ENCODE results near the gene TMEM132A.
"Not testable (repeated sequence)": the region's sequence is repeated elsewhere in the genome, so short reads cannot be mapped to it uniquely, and the experiment has no call there.

TMEM132A gene

DNA sequence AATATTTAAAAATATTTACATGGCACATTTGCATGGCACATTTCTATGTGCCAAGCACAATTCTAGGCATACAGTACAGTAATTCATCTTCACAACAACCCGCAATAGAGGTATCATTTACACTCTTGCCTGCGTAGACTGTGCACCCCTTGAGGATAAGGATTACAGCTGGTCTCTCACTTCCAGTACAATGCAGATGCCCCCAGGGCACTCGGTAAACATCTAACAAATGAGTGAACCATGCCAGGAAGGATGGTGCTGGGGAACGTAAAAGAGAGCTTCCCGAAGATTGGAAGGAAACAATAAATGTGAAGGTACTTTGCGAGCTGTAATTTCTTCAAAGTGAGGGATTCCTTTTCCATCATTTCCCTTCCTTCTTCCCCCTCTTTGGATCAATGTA lies 19.2 kb upstream of the TMEM132A start:
- DNase-seq: no peak
- intact Hi-C loops (cut with DNase I): loop anchor here (5.0 kb wide), 1 partner anchor 257 kb away; the partner anchor contains the start of gene VPS37C

DNA sequence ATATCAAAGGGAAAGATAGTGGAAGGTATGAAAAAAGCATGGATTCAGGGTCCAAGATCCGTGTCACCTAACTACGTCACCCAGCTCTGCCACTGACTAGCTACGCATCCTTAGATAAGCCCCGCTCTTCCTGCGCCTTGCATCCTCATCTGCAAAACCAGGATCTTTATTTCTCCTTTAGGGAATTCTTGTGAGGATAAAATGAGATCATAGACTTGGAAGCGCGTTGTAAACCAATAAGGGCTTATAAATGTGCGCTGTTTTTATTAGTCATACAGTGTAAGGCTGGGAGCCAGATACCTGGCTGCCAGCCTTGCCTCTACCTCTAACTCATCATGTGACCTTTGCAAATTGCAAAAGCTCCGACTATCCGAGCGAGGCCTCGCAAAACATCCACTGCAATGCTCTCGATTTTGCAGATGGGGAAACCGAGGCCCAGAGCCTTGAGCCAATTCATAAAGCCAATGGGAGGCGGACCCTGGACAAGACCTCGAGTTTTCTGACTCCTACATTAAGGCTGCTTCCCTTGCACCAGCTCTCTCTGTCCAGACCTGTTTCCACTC lies 18.6 kb upstream of the TMEM132A start:
- intact Hi-C loops (cut with DNase I): loop anchor here (5.0 kb wide), 1 partner anchor 257 kb away; the partner anchor contains the start of gene VPS37C
- DNase-seq: peak in 1 of 10 donors; percentile 73

DNA sequence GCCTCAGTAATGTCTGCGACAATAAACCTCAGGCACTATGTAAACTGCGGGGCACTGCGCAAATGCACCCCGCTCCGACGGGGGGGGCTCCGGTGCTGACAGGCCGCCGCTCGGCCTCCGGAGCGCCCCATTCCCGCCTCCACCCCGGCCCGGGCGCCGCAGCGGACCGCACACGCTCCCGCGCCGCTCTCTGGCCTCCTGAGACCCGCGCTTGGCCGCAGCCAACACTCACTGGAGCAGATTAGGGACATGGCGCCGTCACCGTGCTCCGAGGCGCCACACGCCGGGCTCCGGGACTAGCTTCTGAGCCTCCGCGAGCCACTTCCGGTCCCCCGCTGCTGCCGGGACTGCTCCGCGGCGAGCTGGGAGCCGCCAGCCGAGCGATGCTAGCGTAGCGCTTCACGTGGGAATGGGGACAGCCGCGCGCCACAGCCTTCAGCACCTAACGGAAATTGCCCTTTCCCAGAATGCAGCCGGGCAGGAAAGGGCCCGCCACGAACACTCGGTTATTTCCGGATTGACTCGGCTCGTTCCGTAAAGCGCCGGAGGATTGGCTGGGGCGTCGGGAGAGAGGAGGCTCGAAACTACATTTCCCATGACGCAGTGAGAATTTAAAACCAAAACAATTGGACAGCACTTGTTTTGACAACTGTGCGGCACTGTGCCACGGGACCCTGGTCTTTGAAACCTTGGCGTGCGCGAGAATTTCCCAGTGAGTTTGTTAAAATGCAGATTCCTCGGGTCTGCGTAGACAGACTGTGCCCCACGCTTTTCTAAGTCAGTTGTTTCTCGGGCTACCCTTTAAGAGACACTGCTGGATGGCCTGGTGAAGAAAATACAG lies 17.9 kb upstream of the TMEM132A start, which contains the start of gene PRPF19:
PRPF19 (minus strand) TSS at position 454 of the 841 bp plus-strand sequence; CDS start at position 251, 203 bp downstream.
- intact Hi-C loops (cut with DNase I): loop anchor here (5.0 kb wide), 1 partner anchor 256 kb away; the partner anchor contains the start of gene VPS37C
- DNase-seq: peak; percentile 93 to 99 (median 98)

DNA sequence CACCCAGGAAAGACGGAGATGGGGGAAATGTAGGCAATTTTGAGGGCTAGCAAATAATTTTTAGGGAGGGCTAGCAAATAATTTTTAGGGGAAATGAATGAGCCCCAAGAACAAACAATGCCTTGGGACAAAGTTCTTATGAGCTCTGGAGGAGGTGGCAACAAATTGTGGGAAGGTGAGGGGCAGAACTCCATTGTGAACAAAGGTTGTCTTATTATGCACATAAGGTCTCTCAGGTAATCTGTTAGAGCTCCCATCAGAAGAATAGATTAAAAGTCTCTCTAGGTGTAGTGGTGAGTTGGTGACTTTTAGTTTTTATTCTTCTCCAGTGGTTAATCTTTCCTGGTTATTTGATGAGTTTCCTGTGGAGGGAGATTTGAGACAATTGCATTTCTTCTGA lies 15.5 kb upstream of the TMEM132A start:
- intact Hi-C loops (cut with DNase I): loop anchor here (5.0 kb wide), 1 partner anchor 253 kb away; the partner anchor contains the start of gene VPS37C
- no peak for DNase-seq

- not testable (repeated sequence) for DNase-seq
- intact Hi-C loops (cut with DNase I): loop anchor here (5.0 kb wide), 1 partner anchor 253 kb away; the partner anchor contains the start of gene VPS37C
These were observed 14.5 kb upstream of the TMEM132A start for GRCh38 chr11:60909680-60910280.

DNA sequence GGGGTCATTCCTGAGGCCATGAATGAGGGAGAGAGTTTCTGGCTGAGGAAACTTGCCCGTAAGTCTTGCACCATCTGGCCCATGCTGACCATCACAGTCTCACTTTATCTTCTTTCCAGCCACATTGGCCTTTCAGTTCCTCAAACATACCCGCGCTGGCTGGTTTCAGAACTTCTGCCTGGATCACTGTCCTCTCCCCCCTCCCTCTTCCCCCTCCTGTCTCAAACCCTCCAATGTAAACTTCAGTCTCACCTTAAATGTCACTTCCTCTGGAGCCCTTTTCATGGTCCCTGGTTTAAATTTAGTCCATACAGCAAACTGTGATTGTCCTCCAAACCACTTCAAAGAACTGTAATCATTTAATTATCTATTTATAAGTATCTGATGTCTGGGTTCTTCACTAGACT lies 14.0 kb upstream of the TMEM132A start:
- intact Hi-C loops (cut with DNase I): no loop called here
- DNase-seq: no peak

- intact Hi-C loops (cut with DNase I): no loop called here
- no peak for DNase-seq
These were observed 13.4 kb upstream of the TMEM132A start for GRCh38 chr11:60910711-60911380.

DNA sequence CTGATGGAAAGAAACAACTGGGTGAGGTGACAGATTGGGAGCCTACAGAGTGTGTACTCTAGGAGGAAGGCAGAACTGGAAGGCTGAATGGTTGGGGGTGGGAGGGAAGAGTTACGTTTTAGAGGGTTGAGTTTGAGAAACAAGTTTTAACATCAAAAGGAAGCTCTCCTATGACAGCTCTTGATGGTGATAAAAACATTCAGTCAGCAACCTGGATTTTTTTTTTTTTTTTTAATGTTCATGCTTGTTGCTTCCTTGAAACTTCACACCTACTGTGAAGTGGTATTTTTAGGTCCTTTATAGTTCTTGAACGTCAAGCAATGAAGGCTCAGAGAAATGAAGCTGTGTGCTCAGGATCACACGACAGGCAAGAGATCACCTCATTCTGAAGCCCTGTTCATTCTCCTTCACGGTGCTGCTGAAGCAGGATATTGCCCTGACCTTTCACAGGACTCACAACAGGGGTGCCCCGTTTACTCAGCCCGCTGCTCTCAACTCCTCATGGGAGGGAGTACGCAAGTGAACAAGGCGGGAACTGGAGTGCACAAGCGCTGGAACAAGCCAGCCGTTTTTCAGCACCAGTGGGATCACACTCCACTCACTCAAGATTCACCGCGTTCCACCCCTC lies 11.9 kb upstream of the TMEM132A start:
- no peak for DNase-seq
- intact Hi-C loops (cut with DNase I): no loop called here

DNA sequence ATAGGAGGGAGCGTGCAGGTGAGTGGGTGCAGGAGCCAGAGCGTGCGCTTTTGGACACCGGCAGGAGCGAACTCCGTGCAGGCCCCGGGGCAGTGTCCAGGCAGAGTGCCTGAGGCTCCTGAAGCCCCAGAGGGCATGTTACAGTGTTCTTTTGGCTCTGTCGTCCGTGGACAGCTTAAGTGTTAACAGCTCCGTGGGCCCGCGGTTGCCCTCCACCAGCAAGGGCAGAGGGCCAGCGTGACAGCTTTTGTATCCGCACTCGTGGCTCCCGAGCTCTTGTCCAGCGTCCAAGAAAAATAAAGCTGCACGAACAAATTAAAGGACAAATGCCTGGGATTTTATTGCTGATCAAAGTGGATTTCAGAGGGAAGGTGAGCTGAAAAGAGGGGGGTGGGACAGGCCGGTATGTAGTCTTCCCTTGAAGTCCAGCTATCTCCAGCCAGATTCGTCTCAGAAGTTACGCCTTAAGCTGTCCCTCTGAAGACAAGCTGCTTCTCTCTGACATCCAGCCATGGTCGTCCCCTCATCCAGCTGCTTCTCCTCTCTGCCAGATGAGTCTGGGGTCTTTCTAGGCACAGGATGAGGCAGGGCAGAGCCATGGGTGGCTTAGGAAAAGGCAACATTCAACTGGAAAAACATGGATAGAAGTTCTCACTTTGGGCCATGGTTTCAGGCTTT lies 11.3 kb upstream of the TMEM132A start:
- peak in 1 of 10 donors; percentile 67 for DNase-seq
- intact Hi-C loops (cut with DNase I): no loop called here

DNA sequence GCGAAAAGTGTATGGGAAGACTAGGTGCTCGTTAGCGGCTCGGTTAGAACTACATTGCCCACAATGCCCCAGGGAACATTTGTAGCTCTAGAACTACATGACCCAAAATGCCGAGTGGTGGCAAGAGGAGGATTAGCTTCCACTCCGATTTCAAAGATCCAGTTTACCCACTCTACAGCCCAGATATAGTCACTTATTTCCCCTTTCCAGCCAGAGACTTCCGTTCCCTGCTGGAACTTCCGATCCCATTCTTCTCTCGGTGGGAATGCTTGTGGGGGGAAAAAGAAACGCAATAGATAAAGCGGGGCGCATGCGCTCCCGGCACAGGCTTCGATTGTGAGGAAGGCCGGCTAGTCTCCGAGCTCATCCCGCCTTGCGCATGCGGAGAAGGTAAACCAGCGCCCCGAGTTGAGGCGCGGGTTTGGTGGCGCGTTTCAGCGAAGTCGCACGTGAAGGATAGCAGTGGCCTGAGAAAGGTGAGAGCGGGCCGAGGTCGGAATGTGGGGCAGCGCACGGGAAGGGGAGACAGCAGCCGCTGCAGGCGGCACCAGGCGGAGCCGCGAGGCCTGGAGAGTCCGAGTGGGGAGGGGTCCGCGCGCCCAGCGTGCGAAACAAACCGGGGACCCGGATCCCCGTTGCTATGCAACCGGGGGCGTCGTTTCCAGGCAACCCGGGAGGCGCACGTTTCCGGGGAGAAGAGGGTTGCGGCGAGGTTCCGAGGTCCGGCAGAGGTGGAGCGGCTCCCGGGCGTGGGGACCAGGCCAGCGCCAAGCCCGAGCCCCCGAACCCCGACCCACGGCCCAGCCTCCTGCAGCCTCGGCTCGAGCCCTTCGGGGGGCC lies 10.2 kb upstream of the TMEM132A start, which contains the start of gene TMEM109:
TMEM109 (plus strand) TSS at position 366 of the 840 bp plus-strand sequence. CDS start 5,536 bp downstream, outside the sequence.
- intact Hi-C loops (cut with DNase I): no loop called here
- peak; percentile 83 to 97 (median 90) for DNase-seq

DNA sequence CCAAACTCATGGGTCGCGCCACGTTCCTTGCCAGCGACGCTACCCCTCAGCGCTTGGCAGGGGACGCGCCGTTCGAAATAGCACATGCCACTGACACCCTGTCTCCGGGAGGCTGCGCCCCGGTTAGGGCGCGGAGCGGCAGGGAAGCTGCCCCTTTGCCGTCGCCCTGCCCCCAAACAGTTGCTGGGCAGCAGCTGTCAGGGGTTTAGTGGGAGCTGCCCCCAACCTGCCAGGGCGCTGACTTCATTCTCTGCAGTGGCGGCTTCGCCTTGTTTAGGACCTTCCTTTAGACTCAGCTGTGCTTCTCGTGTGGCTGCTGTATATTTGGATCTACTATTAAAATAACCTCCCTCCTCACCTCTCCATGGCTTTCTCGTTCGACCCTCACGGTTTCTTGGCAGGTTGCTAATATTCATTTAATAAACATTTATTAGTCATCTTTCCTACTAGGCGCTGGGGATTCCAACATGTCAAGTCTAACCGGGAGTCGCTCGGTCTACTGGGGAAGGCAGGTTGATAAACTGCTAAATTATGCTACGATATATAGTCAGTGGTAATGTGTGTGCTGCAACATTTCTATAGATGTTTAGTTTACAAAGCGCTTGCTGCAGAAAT lies 9.5 kb upstream of the TMEM132A start:
- intact Hi-C loops (cut with DNase I): no loop called here
- DNase-seq: peak in 2 of 10 donors; percentile 27 to 76

DNA sequence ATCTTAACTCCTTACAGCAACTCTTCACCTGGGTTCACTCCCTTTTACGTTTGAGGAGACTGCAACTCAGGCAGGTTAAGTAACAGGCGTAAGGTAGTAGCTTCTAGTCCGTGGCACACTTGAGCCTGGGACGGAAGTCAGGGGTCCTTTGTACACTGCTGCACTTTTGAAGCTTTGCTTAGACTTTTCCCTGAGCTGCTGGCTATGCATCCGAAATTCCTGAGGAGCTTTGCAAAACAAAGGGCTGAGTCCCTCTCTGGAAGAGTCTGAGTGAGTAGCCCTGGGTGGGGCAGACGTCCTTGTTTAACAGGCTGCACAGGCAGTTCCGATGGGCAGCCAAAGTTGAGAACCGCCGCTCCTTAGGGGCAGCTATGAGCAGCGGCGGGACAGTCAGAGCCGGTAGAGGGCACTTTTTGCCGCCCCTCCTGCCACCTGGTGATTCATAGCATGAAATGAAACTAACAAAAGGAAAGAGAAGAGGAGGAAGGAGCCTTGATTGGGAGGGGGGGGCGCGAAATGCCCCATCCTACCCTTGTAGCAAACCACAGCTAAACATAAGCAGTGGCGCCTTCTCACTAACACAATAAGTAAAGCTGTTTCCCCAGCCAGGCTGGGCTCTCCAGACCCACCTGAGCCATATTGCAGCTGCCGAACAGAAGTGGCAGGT lies 8.9 kb upstream of the TMEM132A start:
- intact Hi-C loops (cut with DNase I): no loop called here
- DNase-seq: peak in 4 of 10 donors; percentile 38 to 91 (median 66)

DNA sequence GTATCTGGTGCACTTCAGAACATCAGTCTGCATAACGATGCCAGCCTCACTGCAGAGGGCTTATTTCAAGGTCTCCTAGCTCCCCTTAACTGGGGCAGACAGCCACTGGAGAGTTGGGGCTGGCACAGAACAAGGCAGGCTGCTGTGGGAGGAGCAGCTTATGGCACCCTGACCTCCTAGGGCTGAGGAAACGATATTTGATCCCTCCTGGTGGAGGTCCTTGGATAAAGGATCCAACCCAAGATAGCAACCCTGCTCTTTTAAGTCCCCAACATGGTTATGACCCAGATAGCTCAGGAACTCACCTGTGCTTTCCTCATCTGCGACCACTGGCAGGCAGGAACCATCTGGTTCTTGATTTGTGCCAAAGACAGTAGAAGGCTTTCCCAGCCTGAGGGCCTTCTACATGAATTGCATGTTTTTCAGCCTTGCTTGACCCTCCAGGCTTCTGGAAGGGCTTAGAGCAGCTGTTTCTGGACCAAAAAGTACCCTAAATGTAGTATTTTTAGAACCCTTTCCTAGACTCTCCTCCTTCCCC lies 7.5 kb upstream of the TMEM132A start:
- intact Hi-C loops (cut with DNase I): no loop called here
- peak in 1 of 10 donors; percentile 31 for DNase-seq

- no peak for DNase-seq
- intact Hi-C loops (cut with DNase I): no loop called here
These were observed 7.0 kb upstream of the TMEM132A start for GRCh38 chr11:60917267-60917666.

DNA sequence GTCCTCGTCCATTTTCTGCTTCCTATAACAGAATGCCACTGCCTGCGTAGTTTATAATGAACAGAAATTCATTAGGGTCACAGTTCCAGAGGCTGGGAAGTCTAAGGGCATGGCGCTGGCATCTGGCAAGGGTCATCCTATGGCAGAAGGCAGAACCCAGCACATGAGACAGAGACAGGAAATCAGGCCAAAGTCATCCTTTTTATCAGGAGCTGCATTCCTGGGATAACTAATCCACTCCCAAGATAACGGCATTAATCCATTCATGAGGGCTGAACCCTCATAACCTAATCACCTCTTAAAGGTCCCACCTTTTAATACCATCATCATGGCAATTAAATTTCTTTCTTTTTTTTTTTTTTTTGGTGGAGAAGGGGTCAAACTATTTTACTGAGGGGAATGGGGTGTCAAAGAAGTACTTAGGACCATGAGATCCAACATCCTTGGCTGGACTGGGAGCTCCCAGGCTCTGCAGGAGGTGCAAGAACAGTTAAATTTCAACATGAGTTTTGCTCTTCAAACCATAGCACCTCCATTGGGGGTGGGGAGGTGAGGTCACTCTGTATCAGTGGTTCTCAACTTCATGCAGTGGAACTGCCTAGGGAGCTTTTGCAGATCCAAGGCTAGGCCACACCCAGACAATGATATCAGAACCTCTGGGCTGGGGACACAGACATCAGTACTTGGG lies 5.9 kb upstream of the TMEM132A start:
- no peak for DNase-seq
- intact Hi-C loops (cut with DNase I): no loop called here

DNA sequence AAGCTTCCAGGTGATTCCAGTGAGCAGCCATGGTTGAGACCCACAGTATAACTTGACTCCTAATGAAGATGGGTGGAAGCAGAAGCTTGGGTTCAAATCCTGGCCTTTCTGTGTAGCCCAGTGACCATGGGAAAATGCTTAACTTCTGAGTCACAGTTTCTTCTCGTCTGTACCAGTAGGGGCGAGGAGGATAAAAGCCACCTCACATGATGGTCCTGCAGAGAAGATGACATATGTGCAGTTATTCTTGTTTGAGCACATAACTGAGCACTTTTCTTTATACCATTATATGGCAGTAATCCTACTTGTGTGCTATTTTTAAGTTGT lies 5.4 kb upstream of the TMEM132A start:
- intact Hi-C loops (cut with DNase I): no loop called here

DNA sequence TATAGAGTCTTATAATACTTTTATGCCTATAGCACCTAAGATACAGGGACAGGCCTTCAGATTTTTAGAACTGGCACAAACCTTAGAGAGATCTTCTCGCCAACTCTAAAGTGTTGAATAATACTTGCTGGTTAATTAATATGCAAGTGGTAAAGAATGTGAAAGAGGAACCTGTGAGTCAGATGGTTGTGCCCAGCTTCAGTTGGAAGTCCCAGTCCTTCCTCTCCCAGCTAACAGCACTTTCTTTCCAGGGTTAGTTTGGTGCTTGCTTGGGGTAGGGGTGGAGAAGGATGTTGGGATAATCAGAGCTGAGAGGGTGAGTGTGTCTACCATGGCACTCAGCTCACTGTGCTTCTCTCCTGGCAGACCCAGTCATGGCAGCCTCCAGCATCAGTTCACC lies 4.9 kb upstream of the TMEM132A start:
- intact Hi-C loops (cut with DNase I): no loop called here

More for the DNA sequence above, 5.4 kb upstream of the TMEM132A start:
- DNase-seq: peak in 1 of 10 donors; percentile 39

More for the DNA sequence above, 4.9 kb upstream of the TMEM132A start:
- DNase-seq: peak in 1 of 10 donors; percentile 41
